A549 (cell line): ENCODE results near the gene PET117. TPM values are rescaled to one million over a fixed set of nuclear protein-coding genes. Genes with fewer than 3 reads are reported as not detected.

ENCODE experiments used
- polyA plus RNA-seq, 4 experiments: library from polyadenylated mRNA; depleted of rRNA in 3 of 4; stranded (reverse); fragments of >200 nt; fragmentation: RNase III in 1 of 4; extraction: RNeasy Plus Mini Kit Qiagen cat#74134 plus additional on column Dnase treatment in 1 of 4; gene quantifications; 2 replicates in 3 of 4; 3 replicates in 1 of 4; pipeline ENCODE4 v1.2.3, GENCODE V29; 2011 to 2017
- small RNA-seq, 6 experiments: library from RNA; depleted of rRNA; stranded (forward); fragments of <200 nt; gene quantifications; one replicate each; pipeline ENCODE3, GENCODE V24; 2012

PET117 gene
- polyA plus RNA-seq, 2 of the 4 experiments (the other 2 are of a cell fraction): 25.0 to 32.3 TPM

Small RNAs within 50 kb of the gene (small RNA-seq; reads per million reads assigned to genes)
- gene RF00019 (0 reads per million in 6 experiments), gene RNU7-137P (0 to 0.26 (median 0) reads per million in 6 experiments)

Other genes starting within 250 kb of the PET117 start
- gene SNX5, start 169.1 kb upstream of the PET117 start, polyA plus RNA-seq (2011; rRNA removed): 275 and 342 TPM in 2 replicates
- 225 to 250 TPM (median 240 TPM) in 3 replicates for gene SNX5, start 169.1 kb upstream of the PET117 start, polyA plus RNA-seq (2017; fragmentation: RNase III; extraction: RNeasy Plus Mini Kit Qiagen cat#74134 plus additional on column Dnase treatment)
- 41.8 and 47.9 TPM in 2 replicates for gene MGME1, start 168.8 kb upstream of the PET117 start, polyA plus RNA-seq (2011; rRNA removed)
- 46.6 to 49.7 TPM (median 46.9 TPM) in 3 replicates for gene MGME1, start 168.8 kb upstream of the PET117 start, polyA plus RNA-seq (2017; fragmentation: RNase III; extraction: RNeasy Plus Mini Kit Qiagen cat#74134 plus additional on column Dnase treatment)
- gene OVOL2, start 79.9 kb upstream of the PET117 start, polyA plus RNA-seq (2011; rRNA removed): 0.19 TPM in 1 of 2 replicates, not detected in the other
- 0.07 to 0.16 TPM in 2 of 3 replicates, not detected in the other for gene OVOL2, start 79.9 kb upstream of the PET117 start, polyA plus RNA-seq (2017; fragmentation: RNase III; extraction: RNeasy Plus Mini Kit Qiagen cat#74134 plus additional on column Dnase treatment)
- gene KAT14, start within 50 bp of the PET117 start, polyA plus RNA-seq (2011; rRNA removed): 15.7 and 18.8 TPM in 2 replicates
- gene KAT14, start within 50 bp of the PET117 start, polyA plus RNA-seq (2017; fragmentation: RNase III; extraction: RNeasy Plus Mini Kit Qiagen cat#74134 plus additional on column Dnase treatment): 10.7 to 12.6 TPM (median 12.1 TPM) in 3 replicates
- gene ZNF133, start 150.7 kb downstream of the PET117 start, polyA plus RNA-seq (2011; rRNA removed): 11.6 and 16.6 TPM in 2 replicates
- gene ZNF133, start 150.7 kb downstream of the PET117 start, polyA plus RNA-seq (2017; fragmentation: RNase III; extraction: RNeasy Plus Mini Kit Qiagen cat#74134 plus additional on column Dnase treatment): 9.2 to 11.0 TPM (median 9.8 TPM) in 3 replicates